CD4-positive, alpha-beta T cell treated with Interleukin-17A for 1 hour (primary cell): ENCODE measurements around the gene MPV17.
A peak's percentile ranks its signal among the peaks of the same experiment; 100 is the strongest.

ENCODE experiments used
- DNase-seq: peaks from one replicate; pipeline ENCODE4 v3.0.0-alpha.2; 2020

Gene MPV17

DNA sequence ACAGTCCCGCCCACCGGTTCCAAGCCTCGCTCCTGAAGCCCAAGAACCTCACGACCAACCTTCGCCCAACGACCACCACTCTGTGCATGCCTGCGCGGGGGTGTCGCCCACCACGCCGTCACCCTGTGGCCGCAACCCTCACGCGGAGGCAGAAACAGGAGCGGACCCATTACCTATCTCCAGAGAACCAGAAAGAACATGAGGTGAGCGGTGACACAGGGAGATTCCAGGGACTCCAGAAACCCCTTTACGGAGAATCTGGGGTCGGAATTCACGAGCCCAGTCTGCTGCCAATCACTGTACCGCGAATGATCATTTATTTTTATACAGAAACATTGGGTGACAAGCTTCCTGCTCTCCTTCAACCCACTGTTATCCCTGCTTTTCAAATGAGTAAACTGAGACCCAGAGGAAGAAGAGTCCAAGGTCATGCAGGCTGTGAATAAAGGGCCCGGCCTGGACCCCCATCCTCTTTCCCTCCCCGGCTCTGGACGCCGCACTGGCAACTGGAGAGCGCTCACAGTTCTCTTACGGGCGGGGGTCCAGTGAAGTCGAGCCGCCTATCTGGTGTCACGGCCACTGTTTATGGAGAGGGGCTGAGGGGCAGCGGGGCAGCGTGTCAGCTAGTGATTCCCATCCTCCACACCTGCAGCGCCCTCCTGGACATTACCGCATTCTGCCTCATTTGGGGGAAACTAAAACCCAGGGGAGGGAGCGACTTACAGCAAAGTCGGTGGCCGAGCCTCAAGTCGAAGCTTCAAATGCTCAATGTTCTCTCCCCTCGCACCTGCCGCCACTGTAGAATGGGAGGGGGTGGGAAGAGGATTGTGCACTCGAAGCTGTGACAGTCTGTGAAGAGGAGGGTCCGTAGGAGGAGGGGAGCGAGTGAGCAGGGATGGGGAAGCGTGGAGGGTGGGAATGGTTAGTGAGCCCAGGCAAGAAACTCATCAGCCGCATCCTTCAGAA lies 59.3 kb downstream of the MPV17 start:
- DNase-seq: peak; percentile 8

DNA sequence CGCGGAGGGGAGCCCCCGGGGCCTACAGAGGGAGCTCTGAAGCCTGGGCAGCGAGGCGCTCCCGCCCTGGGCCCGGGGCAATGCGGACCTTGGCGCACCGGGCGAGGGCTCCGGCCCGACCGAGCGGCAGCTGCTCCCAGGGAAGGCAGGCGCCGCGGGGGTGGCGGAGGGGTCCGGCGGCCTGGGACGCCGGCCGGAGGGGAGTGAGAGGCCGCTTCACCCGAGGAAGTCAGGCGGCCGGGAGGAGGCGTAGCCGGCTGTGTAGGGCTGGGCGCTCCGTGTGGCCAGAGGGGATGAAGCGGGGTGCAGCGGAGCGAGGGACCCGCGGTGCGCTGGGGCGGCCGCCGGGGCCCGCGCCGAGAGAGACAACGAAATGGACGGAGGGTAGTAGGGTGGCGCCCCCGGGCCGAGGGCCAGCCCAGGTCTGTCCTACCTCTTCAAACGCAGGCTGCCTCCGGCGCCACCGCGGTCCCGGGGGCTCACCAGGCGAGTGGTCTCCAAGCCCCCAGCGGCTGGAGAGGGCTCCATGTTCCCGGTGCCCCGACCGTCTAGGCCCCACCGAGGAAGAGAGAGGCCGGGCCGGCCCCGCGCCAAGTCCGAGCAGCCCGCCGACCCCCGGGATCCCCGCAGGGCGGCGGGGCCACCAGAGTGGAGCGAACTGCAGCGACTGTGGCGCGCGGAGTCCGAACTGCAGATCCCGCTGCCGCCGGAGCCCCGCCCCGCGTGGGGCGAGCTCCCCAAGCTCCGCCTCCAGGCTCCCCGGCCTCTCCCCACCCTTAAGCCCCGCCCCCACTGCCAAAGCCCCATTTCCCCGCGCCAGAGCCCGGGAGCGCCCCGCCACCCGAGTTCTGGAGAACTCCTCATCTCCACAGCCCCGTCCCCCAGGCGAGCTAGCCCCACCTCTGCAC lies 60.3 kb downstream of the MPV17 start, which contains the start of gene SLC30A3:
Gene SLC30A3 (minus strand): TSS at position 669 of the 908 bp plus-strand sequence. CDS start 141 bp downstream, at position 528.
- peak; percentile 75 for DNase-seq

DNA sequence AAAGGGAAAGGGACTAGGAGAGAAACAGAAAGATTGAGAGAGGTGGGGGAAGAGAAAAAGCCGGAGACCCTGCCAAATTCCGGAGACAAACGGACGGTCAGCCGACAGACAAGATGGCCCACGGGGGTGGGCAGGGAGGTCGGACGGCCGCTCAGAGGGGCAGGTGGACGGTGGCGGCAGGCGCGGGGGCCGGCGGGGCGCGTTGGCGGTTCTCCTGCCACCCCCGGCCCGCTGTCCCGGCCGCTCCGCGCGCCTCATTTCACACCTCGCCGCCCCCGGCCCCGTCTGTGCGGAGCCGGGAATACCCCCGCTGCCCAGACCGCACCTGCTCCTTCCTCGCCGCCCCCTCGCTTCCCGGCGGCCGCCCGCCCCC lies 61.0 kb downstream of the MPV17 start:
- DNase-seq: no peak

DNA sequence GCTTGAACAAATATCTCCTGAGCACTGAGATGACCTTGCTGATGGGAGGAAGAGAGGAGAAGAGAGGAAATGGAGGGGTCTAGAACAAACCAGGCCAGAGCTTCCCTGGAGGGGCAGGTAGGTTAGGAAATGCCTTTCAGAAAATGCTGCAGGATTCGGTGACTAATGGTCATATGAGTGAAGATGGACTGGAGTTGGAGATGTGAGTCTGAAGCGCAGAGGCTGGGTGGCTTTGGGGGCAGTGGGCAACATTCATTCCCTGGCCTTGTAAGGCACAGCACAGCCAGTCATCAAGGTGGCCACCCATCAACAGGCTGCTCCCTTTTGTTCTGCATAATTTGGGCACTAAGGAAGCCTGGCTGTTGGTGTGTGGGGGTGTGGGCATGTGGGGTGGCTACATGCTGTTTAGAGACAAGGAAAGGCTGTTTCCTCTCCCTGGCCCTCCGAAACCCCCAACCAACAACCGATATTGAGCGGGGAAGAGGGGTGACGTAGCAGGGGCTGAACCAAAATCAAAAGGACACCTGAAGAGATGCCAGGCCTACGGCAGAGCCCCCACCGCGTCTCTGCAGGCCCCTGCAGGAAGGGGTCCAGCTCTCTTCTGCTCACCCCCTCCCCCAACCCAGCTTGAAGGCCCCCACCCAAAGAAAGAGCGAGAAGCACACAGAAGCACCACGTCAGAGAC lies 61.5 kb downstream of the MPV17 start:
- no peak for DNase-seq
